GM21737 (cell line): Measurements from ENCODE around the gene HES4.
A peak's percentile ranks its signal among the peaks of the same experiment; 100 is the strongest.

Experiments
- ATAC-seq: cut with Tn5 transposase; IDR thresholded peaks from one replicate; pipeline ENCODE4 v1.9.1; 2021; ENCODE audit warnings: mild to moderate bottlenecking, moderate library complexity; ENCODE audit not compliant: unreplicated experiment

HES4 gene

GRCh38 chr1:999725-1000356 is at the start of gene HES4:
Gene HES4 (minus strand): TSS chr1:1000097. CDS start chr1:999973, 124 bp downstream.
- peak; percentile 37 for ATAC-seq

GRCh38 chr1:1048765-1049164 is 48.9 kb upstream of the HES4 start:
- ATAC-seq = no peak

- no peak for ATAC-seq
Observed at GRCh38 chr1:1047963-1048362, 48.1 kb upstream of the HES4 start.

- no peak for ATAC-seq
Observed at GRCh38 chr1:1047407-1047806, 47.5 kb upstream of the HES4 start.

GRCh38 chr1:1046767-1047166 is 46.9 kb upstream of the HES4 start:
- ATAC-seq = no peak

- no peak for ATAC-seq
Observed at GRCh38 chr1:1046243-1046642, 46.3 kb upstream of the HES4 start.

- ATAC-seq = no peak
Observed at GRCh38 chr1:1045129-1045528, 45.2 kb upstream of the HES4 start.

GRCh38 chr1:1044455-1045078 is 44.7 kb upstream of the HES4 start:
- ATAC-seq = no peak

- no peak for ATAC-seq
Observed at GRCh38 chr1:1043921-1044320, 44.0 kb upstream of the HES4 start.

- ATAC-seq = no peak
Observed at GRCh38 chr1:1043411-1043810, 43.5 kb upstream of the HES4 start.

- no peak for ATAC-seq
Observed at GRCh38 chr1:1042835-1043234, 42.9 kb upstream of the HES4 start.

GRCh38 chr1:1041873-1042272 is 42.0 kb upstream of the HES4 start:
- ATAC-seq = no peak

GRCh38 chr1:1041092-1041523 is 41.2 kb upstream of the HES4 start:
- no peak for ATAC-seq

GRCh38 chr1:1040004-1040991 is 40.4 kb upstream of the HES4 start:
- ATAC-seq = no peak

GRCh38 chr1:1039145-1039910 is 39.4 kb upstream of the HES4 start:
- ATAC-seq = no peak

GRCh38 chr1:1038694-1039093 is 38.8 kb upstream of the HES4 start:
- no peak for ATAC-seq

GRCh38 chr1:1037366-1038327 is 37.8 kb upstream of the HES4 start:
- no peak for ATAC-seq

GRCh38 chr1:1035291-1035943 is 35.5 kb upstream of the HES4 start:
- no peak for ATAC-seq

GRCh38 chr1:1034439-1034781 is 34.5 kb upstream of the HES4 start:
- ATAC-seq = no peak
